HCT116 (cell line): ENCODE results near the gene PAX2. TPM values are rescaled to one million over a fixed set of nuclear protein-coding genes. Genes with fewer than 3 reads are reported as not detected.

Experiments used
- ATAC-seq: fragments of 200-7000 bp; cut with Tn5 transposase; 2 replicates; pipeline ENCODE4 v1.9.1; 2020; ENCODE audit warnings: mild to moderate bottlenecking, moderate library complexity
- BruUV-seq: library from RNA; stranded (reverse); fragments of 400-500 nt; replicated peaks from 2 replicates; lab custom pipeline; 2021; lab: Mats Ljungman, UMichigan
- CTCF ChIA-PET: fragments of 300-600 bp; sonication (Branson Sonifier 250); formaldehyde crosslinking; loops from one replicate; lab custom pipeline; 2021; ENCODE audit warnings: antibody characterized with exemption; lab: Charles Lee
- POLR2A ChIA-PET: fragments of 300-600, 350-600 bp; sonication (Branson Sonifier 250); formaldehyde crosslinking; loops from one replicate; lab custom pipeline; 2021; ENCODE audit warnings: antibody characterized with exemption; lab: Charles Lee
- RAD21 ChIA-PET, 2 experiments: fragments of 300-600 bp; sonication (Branson Sonifier 250); formaldehyde crosslinking; loops; one replicate each; lab custom pipeline; 2023; ENCODE audit warnings: low total read pairs in 2 of 2; ENCODE audit not compliant: uncharacterized antibody in 2 of 2, unreplicated experiment in 2 of 2, low non-redundant PET in 1 of 2; lab: Charles Lee
- DNase-seq: peaks from one replicate; pipeline ENCODE4 v3.0.0-alpha.2; 2010; ENCODE audit warnings: low read depth, low spot score
- H2AFZ ChIP-seq: fragments of 200-600 bp; shearing (Covaris generic), sonication (generic); 2 replicates; pipeline ENCODE4 v1.6.1; 2017; ENCODE audit warnings: low read depth, mixed run types, mixed read lengths, antibody characterized with exemption, low read length; ENCODE audit not compliant: poor library complexity, severe bottlenecking
- H3K27ac ChIP-seq: 2 replicates; pipeline ENCODE4 v1.5.1; 2012; ENCODE audit warnings: low read depth, low read length
- H3K27me3 ChIP-seq: fragments of 200-600 bp; sonication (generic); 2 replicates; pipeline ENCODE4 v1.6.1; 2016; ENCODE audit warnings: mixed run types, low read length, mixed read lengths; ENCODE audit not compliant: insufficient read depth
- H3K36me3 ChIP-seq, 2 experiments: fragments of 200-500 bp in 1 of 2; fragments of 200-600 bp in 1 of 2; sonication (Bioruptor generic) in 1 of 2; sonication (generic) in 1 of 2; 2 replicates each; pipeline versions ENCODE4 v1.5.1 to v1.6.1; 2014 to 2016; ENCODE audit warnings: low read length in 2 of 2, inconsistent platforms in 1 of 2, mixed read lengths in 1 of 2, mixed run types in 1 of 2; ENCODE audit not compliant: insufficient read depth in 2 of 2, control insufficient read depth in 1 of 2
- H3K4me1 ChIP-seq, 2 experiments: fragments of 200-600 bp in 1 of 2; sonication (generic) in 1 of 2; 2 replicates each; pipeline versions ENCODE4 v1.5.1 to v1.6.1; 2012 to 2017; ENCODE audit warnings: low read length in 2 of 2, inconsistent platforms in 1 of 2, mild to moderate bottlenecking in 1 of 2, mixed read lengths in 1 of 2, mixed run types in 1 of 2, moderate library complexity in 1 of 2; ENCODE audit not compliant: insufficient read depth in 2 of 2, control insufficient read depth in 1 of 2
- H3K4me2 ChIP-seq: fragments of 200-600 bp; sonication (generic); 2 replicates; pipeline ENCODE4 v1.6.1; 2017; ENCODE audit warnings: mixed run types, low read length, mixed read lengths
- H3K4me3 ChIP-seq, 2 experiments: fragments of 200-600 bp in 1 of 2; sonication (generic) in 1 of 2; replicated peaks in 1 of 2; 2 replicates each; pipeline ENCODE4 v1.5.1; 2011 to 2016; ENCODE audit warnings: low read length in 2 of 2, control low read depth in 1 of 2, low read depth in 1 of 2, mild to moderate bottlenecking in 1 of 2, mixed read lengths in 1 of 2, mixed run types in 1 of 2
- H3K79me2 ChIP-seq: fragments of 200-600 bp; sonication (generic); 2 replicates; pipeline ENCODE4 v1.6.1; 2017; ENCODE audit warnings: mild to moderate bottlenecking, mixed run types, low read length, moderate library complexity, mixed read lengths; ENCODE audit not compliant: insufficient read depth
- H3K9ac ChIP-seq: fragments of 200-600 bp; sonication (generic); 2 replicates; pipeline ENCODE4 v1.6.1; 2016; ENCODE audit warnings: low read length, mixed read lengths
- H3K9me2 ChIP-seq: fragments of 200-600 bp; sonication (generic), shearing (Covaris generic); 2 replicates; pipeline ENCODE4 v1.6.1; 2017; ENCODE audit warnings: mixed run types, mild to moderate bottlenecking, moderate library complexity; ENCODE audit not compliant: insufficient read depth
- H3K9me3 ChIP-seq, 2 experiments: fragments of 200-500 bp in 1 of 2; fragments of 200-600 bp in 1 of 2; sonication (Bioruptor generic) in 1 of 2; sonication (generic) in 1 of 2; 2 replicates each; pipeline ENCODE4 v1.6.1; 2014 to 2017; ENCODE audit warnings: low read length in 2 of 2, mixed read lengths in 2 of 2, inconsistent platforms in 1 of 2, low read depth in 1 of 2, mild to moderate bottlenecking in 1 of 2, mixed run types in 1 of 2, moderate library complexity in 1 of 2; ENCODE audit not compliant: control insufficient read depth in 1 of 2, insufficient read depth in 1 of 2
- H4K20me1 ChIP-seq: fragments of 200-600 bp; sonication (generic), shearing (Covaris generic); 2 replicates; pipeline ENCODE4 v1.6.1; 2017; ENCODE audit warnings: mixed run types, mild to moderate bottlenecking, moderate library complexity; ENCODE audit not compliant: insufficient read depth
- ATF3 ChIP-seq: IDR thresholded peaks from 2 replicates; pipeline ENCODE4 v1.6.1; 2012
- CEBPB ChIP-seq: IDR thresholded peaks from 2 replicates; pipeline ENCODE4 v1.6.1; 2012; ENCODE audit warnings: low read depth
- EGR1 ChIP-seq: IDR thresholded peaks from 2 replicates; pipeline ENCODE4 v1.6.1; 2012; ENCODE audit warnings: low read depth
- ELF1 ChIP-seq: IDR thresholded peaks from 2 replicates; pipeline ENCODE4 v1.6.1; 2012; ENCODE audit warnings: low read depth, borderline replicate concordance
- EZH2 ChIP-seq: fragments of 200-600 bp; sonication (generic); IDR thresholded peaks from 2 replicates; pipeline ENCODE4 v1.6.1; 2017; ENCODE audit warnings: antibody characterized with exemption, mixed run types
- POLR2AphosphoS5 ChIP-seq: IDR thresholded peaks from 2 replicates; pipeline ENCODE4 v1.6.1; 2011; ENCODE audit warnings: mild to moderate bottlenecking, low read depth, low read length, moderate library complexity
- REST ChIP-seq: IDR thresholded peaks from 2 replicates; pipeline ENCODE4 v1.6.1; 2012; ENCODE audit warnings: low read depth
- YY1 ChIP-seq: IDR thresholded peaks from 2 replicates; pipeline ENCODE4 v1.6.1; 2011; ENCODE audit warnings: low read length, low read depth, moderate library complexity, mild to moderate bottlenecking; ENCODE audit not compliant: insufficient replicate concordance; ENCODE audit errors: extremely low read depth
- ZBTB33 ChIP-seq: IDR thresholded peaks from 2 replicates; pipeline ENCODE4 v1.6.1; 2011; ENCODE audit warnings: mild to moderate bottlenecking, low read length, moderate library complexity; ENCODE audit not compliant: insufficient replicate concordance; ENCODE audit errors: extremely low read depth
- ZFX ChIP-seq: fragments of 450-650 bp; IDR thresholded peaks from 2 replicates; pipeline ENCODE4 v1.6.1; 2017
- intact Hi-C: fragments of 100-400 bp; cut with micrococcal nuclease; formaldehyde crosslinking; loops from 2 replicates; pipeline ENCODE4 v1.10.0; 2022
- total RNA-seq: library from RNA; stranded (reverse); gene quantifications from one replicate; pipeline ENCODE4 v1.2.1, GENCODE V29; 2021; ENCODE audit not compliant: unreplicated experiment

Gene PAX2
- total RNA-seq, 1 experiment from 2014 or later = 5.0 TPM

- H3K9me2 ChIP-seq = no peaks in the 10 kb centered on the region
- no peaks in the 10 kb centered on the region for H4K20me1 ChIP-seq
- intact Hi-C loops = loop anchor here (5.0 kb wide), 2 partner anchors 151 to 164 kb away; no protein-coding TSS in a partner anchor
- H3K4me1 ChIP-seq = peaks cover 21 to 30% of the 10 kb centered on the region in 2 experiments
- DNase-seq = no peak
- no peak for ATAC-seq
- ChIA-PET RAD21 (no interaction called here), POLR2A (no interaction called here), CTCF (interaction anchor here (1.3 kb wide), 1 partner anchor 18 kb away, joined by 3 read pairs; no protein-coding TSS in a partner anchor)
- no peaks in the 10 kb centered on the region for H3K9me3 ChIP-seq
- H3K4me3 ChIP-seq = no peak overlapping the region
- no peaks in the 10 kb centered on the region for H3K27me3 ChIP-seq
- H3K27ac ChIP-seq = no peak overlapping the region
- H2AFZ ChIP-seq = no peak overlapping the region
- H3K79me2 ChIP-seq = no peaks in the 10 kb centered on the region
- no TSS peak for BruUV-seq
- no peaks in the 10 kb centered on the region for H3K36me3 ChIP-seq
- no peak overlapping the region for H3K9ac ChIP-seq
- TF ChIP-seq REST = no peak
- TF ChIP-seq ZFX = no peak
- no peak for TF ChIP-seq POLR2AphosphoS5
- TF ChIP-seq ELF1 = no peak
- TF ChIP-seq CEBPB = no peak
- no peak for TF ChIP-seq ATF3
- no peak for TF ChIP-seq ZBTB33
- TF ChIP-seq EGR1 = no peak
- no peak for TF ChIP-seq EZH2
- no peak for TF ChIP-seq YY1
- no peak overlapping the region for H3K4me2 ChIP-seq
Measured at GRCh38 chr10:100725869-100726426, 19.4 kb upstream of the PAX2 start.
